Stimulated activated CD8-positive, alpha-beta memory T cell treated with anti-CD3 and anti-CD28 coated beads, Interleukin-12 subunit alpha, Interleukin-12 subunit beta, amount 100 ng/mL, for 24 hours (primary cell): ENCODE measurements around the gene GSG1L.
"Not testable (repeated sequence)": the region's sequence is repeated elsewhere in the genome, so short reads cannot be mapped to it uniquely, and the experiment has no call there.

Experiments used
- DNase-seq: peaks from one replicate; pipeline ENCODE4 v3.0.0-alpha.2; 2020; ENCODE audit errors: extremely low read depth

Gene GSG1L

DNA sequence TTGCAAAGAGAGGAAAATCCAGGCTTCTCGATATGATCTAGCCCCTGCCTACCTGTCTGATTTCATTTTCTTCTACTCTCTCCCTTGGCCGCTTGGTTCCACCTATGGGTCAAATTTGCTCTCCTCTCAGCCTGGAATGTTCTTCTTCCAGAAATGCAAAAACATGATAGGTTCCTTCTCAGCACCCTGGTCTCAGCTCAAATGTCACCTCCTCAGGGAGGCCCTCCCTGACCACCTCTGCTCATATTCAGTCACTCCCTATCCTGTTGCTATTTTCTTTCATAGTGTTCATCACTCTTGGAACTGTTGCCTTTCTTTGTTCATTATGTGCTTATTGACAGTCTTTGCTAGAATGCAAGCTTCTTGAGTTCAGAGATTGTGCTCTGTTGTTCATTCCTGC lies 305.0 kb downstream of the GSG1L start:
- no peak for DNase-seq

- no peak for DNase-seq
Measured at GRCh38 chr16:27756206-27756970, 307.1 kb downstream of the GSG1L start.

- DNase-seq, result no peak
Measured at GRCh38 chr16:27754788-27755690, 308.5 kb downstream of the GSG1L start.

GRCh38 chr16:27753563-27753962 lies 310.0 kb downstream of the GSG1L start:
- DNase-seq, result no peak

DNA sequence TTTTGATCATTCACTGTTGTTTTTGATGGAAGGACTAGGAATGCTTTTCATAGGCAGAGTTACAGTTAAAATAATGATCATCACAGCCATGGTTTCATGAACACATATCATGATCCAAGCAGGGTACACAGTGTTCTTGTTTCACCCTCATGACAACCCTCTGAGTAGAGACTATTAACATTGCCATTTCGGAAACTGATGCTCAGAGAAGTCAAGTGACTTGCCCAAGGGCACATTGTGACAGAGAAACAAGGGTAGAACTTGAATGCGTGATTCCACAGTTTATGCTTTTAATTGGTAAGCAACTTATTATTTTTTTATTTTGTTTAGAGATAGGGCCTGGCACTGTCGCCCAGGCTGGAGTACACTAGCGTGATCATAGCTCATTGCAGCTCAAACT lies 311.3 kb downstream of the GSG1L start:
- DNase-seq, result no peak

GRCh38 chr16:27751676-27752075 lies 311.8 kb downstream of the GSG1L start:
- no peak for DNase-seq

DNA sequence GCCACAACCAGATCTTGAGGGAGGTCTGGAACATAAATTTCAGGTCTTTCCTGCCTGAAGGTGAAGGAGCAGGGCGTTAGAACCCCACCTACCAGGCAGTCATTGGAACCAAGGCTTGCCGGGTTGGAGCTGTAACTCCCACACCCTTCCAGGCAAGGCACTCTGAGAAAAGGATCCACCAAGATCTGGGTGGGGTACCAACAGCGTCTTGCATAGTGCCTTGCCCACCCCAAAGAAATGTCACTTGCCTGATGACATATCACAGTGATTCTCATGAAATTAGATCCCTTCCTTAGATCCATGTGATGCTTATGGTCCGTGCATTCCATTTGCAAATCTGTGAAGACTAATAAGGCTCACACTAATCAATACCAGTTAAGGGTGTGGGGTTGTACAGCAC lies 312.3 kb downstream of the GSG1L start:
- DNase-seq, result no peak

GRCh38 chr16:27749946-27750345 lies 313.6 kb downstream of the GSG1L start:
- no peak for DNase-seq

GRCh38 chr16:27749547-27749875 lies 314.0 kb downstream of the GSG1L start:
- DNase-seq, result no peak

DNA sequence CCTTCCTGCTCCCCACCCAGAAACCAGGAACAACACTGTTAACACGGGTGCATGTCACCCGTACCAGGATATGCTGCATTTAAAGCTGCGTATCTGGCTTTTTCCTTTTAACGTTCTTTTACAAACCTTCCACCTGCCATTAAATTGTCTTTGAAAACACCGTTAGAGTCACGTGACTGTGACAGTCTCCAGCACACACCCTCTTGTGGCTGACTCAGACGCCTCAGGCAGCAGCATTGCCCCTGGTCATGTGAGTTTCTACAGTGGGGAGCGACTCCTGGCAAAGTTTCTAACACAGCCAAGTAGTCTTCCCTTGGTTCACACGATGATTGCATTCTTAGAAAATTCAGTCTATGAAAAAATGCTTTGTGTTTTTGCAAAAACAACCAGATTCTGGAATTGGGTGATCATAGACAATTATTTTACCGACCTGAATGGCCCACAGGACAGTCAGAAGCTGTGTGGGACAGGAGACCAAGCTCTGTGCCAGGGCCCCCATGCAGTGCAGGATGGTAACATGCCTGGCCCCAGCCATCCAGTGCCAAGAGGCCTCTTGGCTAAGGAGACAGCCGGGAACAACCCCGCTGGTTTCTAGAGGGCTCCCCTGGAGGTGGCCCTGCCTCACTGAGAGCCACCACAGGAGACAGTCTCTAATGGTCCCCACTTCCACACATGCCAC lies 314.5 kb downstream of the GSG1L start:
- DNase-seq, result no peak

GRCh38 chr16:27747946-27748345 lies 315.6 kb downstream of the GSG1L start:
- DNase-seq, result no peak

DNA sequence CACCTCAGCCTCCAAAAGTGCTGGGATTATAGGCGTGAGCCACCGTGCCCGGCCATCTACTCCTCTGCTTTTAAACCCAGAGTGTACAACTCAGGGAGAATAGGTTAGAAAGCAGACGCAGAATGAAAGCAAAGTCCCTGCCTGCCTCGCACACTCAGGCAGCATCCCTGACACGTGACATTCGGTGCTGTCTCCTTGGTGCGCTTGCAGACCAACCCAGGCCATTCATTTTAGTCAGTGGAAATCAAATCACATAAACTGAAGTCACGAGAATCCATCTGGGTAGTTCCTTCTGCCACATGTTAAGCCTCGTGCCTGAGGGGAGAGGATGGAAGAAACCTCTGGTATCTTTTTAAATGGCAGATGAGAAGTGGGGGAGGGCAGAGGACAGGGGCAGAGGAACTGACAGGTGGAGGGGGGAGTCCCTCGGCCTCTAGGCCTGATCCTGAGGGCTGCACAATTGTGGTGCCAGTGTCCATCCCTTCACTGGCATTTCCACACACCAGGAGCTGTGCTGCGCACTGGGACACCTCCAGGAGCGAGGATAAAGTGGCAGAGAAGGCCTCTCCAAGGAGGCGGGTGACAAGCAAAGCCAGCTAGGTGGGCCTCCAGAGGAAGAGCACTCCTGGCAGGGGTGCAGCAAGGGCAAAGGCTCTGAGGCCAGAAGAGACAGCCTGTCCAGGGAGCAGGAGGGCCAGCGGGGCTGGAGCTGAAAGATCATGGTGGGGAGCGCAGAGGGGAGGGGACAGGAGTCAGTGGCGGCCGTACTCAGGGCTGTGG lies 317.2 kb downstream of the GSG1L start:
- DNase-seq, result no peak

DNA sequence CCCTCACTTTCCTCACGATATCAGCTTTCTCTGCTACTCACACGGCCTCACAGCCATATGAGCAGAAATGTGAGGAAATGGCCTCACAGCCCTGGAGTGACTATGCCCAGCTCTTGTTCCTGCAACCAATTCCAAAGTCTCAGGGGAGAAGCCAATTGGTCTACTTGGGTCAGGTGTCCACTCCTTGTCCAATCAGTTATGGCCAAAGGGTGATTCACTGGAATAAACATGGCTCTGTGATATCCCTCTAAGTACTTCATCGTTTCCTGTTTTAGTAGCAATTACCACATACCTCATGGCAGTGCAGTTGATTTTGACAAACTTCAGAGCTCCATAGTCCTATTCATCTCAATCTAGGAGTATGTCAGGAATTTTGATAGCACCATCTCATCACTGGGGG lies 318.2 kb downstream of the GSG1L start:
- no peak for DNase-seq

DNA sequence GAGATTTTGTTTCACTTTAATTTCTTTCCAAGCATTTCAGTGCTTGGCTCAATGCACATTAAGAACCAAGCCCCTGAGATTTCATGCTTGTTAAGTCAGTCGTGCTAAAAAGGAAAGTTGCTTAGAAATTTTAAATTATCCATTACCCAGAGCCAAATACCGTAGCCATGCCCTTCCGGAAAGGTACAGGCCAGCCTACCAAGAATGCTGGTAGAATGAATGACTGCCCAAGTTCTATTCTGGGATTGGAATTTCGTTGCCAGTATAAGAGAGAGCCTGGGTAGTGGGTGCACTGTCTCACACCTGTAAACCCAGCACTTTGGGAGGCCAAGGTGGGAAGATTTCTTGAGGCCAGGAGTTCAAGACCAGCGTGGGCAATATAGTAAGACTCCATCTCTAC lies 319.6 kb downstream of the GSG1L start:
- DNase-seq, result no peak

GRCh38 chr16:27743001-27743400 lies 320.5 kb downstream of the GSG1L start:
- DNase-seq, result not testable (repeated sequence)

- no peak for DNase-seq
Measured at GRCh38 chr16:27742333-27742732, 321.2 kb downstream of the GSG1L start.

GRCh38 chr16:27740496-27741201 lies 322.9 kb downstream of the GSG1L start:
- no peak for DNase-seq

DNA sequence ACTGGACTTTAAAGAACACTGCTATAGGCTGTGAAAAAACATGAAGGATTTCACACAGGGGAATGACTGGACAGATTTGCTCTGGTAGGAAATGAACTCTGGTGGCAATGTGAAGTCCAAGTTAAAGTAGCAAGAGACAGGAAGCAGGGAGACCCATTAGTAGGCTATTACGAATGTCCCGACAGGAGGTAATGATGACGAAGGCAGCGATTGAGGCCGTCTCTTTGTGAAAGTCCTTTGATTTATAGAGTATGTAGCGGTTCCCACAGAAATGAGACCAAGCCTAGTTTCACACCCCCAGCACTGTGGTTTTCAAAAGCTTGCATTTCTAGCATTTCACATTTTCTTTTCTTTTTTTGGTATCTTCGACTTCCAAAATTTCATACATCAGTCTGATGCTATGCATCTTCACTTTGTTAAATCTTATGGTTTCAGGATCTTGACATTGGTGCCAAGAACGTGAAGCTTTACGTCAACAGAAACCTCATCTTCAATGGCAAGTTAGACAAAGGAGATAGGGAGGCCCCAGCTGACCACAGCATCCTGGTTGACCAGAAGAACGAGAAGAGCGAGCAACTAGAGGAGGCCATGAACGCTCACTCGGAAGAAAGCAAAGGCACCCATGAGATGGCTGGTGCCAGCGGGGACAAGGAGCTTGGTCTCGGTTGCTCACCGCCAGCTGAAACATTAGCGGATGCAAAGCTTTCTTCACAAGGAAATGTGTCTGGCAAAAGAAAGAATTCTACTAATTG lies 323.7 kb downstream of the GSG1L start:
- no peak for DNase-seq

- DNase-seq, result no peak
Measured at GRCh38 chr16:27738596-27738995, 324.9 kb downstream of the GSG1L start.
